HCT116 (cell line): ENCODE results near the gene CACNA1A. TPM values are rescaled to one million over a fixed set of nuclear protein-coding genes. Genes with fewer than 3 reads are reported as not detected.

ENCODE experiments used
- ATAC-seq: fragments of 200-7000 bp; cut with Tn5 transposase; 2 replicates; pipeline ENCODE4 v1.9.1; 2020; ENCODE audit warnings: mild to moderate bottlenecking, moderate library complexity
- BruUV-seq: library from RNA; stranded (reverse); fragments of 400-500 nt; replicated peaks from 2 replicates; lab custom pipeline; 2021; lab: Mats Ljungman, UMichigan
- CTCF ChIA-PET: fragments of 300-600 bp; sonication (Branson Sonifier 250); formaldehyde crosslinking; loops from one replicate; lab custom pipeline; 2021; ENCODE audit warnings: antibody characterized with exemption; lab: Charles Lee
- POLR2A ChIA-PET: fragments of 300-600, 350-600 bp; sonication (Branson Sonifier 250); formaldehyde crosslinking; loops from one replicate; lab custom pipeline; 2021; ENCODE audit warnings: antibody characterized with exemption; lab: Charles Lee
- RAD21 ChIA-PET, 2 experiments: fragments of 300-600 bp; sonication (Branson Sonifier 250); formaldehyde crosslinking; loops; one replicate each; lab custom pipeline; 2023; ENCODE audit warnings: low total read pairs in 2 of 2; ENCODE audit not compliant: uncharacterized antibody in 2 of 2, unreplicated experiment in 2 of 2, low non-redundant PET in 1 of 2; lab: Charles Lee
- DNase-seq: peaks from one replicate; pipeline ENCODE4 v3.0.0-alpha.2; 2010; ENCODE audit warnings: low read depth, low spot score
- H2AFZ ChIP-seq: fragments of 200-600 bp; shearing (Covaris generic), sonication (generic); 2 replicates; pipeline ENCODE4 v1.6.1; 2017; ENCODE audit warnings: low read depth, mixed run types, mixed read lengths, antibody characterized with exemption, low read length; ENCODE audit not compliant: poor library complexity, severe bottlenecking
- H3K27ac ChIP-seq: 2 replicates; pipeline ENCODE4 v1.5.1; 2012; ENCODE audit warnings: low read depth, low read length
- H3K27me3 ChIP-seq: fragments of 200-600 bp; sonication (generic); 2 replicates; pipeline ENCODE4 v1.6.1; 2016; ENCODE audit warnings: mixed run types, low read length, mixed read lengths; ENCODE audit not compliant: insufficient read depth
- H3K36me3 ChIP-seq, 2 experiments: fragments of 200-500 bp in 1 of 2; fragments of 200-600 bp in 1 of 2; sonication (Bioruptor generic) in 1 of 2; sonication (generic) in 1 of 2; 2 replicates each; pipeline versions ENCODE4 v1.5.1 to v1.6.1; 2014 to 2016; ENCODE audit warnings: low read length in 2 of 2, inconsistent platforms in 1 of 2, mixed read lengths in 1 of 2, mixed run types in 1 of 2; ENCODE audit not compliant: insufficient read depth in 2 of 2, control insufficient read depth in 1 of 2
- H3K4me1 ChIP-seq, 2 experiments: fragments of 200-600 bp in 1 of 2; sonication (generic) in 1 of 2; 2 replicates each; pipeline versions ENCODE4 v1.5.1 to v1.6.1; 2012 to 2017; ENCODE audit warnings: low read length in 2 of 2, inconsistent platforms in 1 of 2, mild to moderate bottlenecking in 1 of 2, mixed read lengths in 1 of 2, mixed run types in 1 of 2, moderate library complexity in 1 of 2; ENCODE audit not compliant: insufficient read depth in 2 of 2, control insufficient read depth in 1 of 2
- H3K4me2 ChIP-seq: fragments of 200-600 bp; sonication (generic); 2 replicates; pipeline ENCODE4 v1.6.1; 2017; ENCODE audit warnings: mixed run types, low read length, mixed read lengths
- H3K4me3 ChIP-seq, 2 experiments: fragments of 200-600 bp in 1 of 2; sonication (generic) in 1 of 2; replicated peaks in 1 of 2; 2 replicates each; pipeline ENCODE4 v1.5.1; 2011 to 2016; ENCODE audit warnings: low read length in 2 of 2, control low read depth in 1 of 2, low read depth in 1 of 2, mild to moderate bottlenecking in 1 of 2, mixed read lengths in 1 of 2, mixed run types in 1 of 2
- H3K79me2 ChIP-seq: fragments of 200-600 bp; sonication (generic); 2 replicates; pipeline ENCODE4 v1.6.1; 2017; ENCODE audit warnings: mild to moderate bottlenecking, mixed run types, low read length, moderate library complexity, mixed read lengths; ENCODE audit not compliant: insufficient read depth
- H3K9ac ChIP-seq: fragments of 200-600 bp; sonication (generic); 2 replicates; pipeline ENCODE4 v1.6.1; 2016; ENCODE audit warnings: low read length, mixed read lengths
- H3K9me2 ChIP-seq: fragments of 200-600 bp; sonication (generic), shearing (Covaris generic); 2 replicates; pipeline ENCODE4 v1.6.1; 2017; ENCODE audit warnings: mixed run types, mild to moderate bottlenecking, moderate library complexity; ENCODE audit not compliant: insufficient read depth
- H3K9me3 ChIP-seq, 2 experiments: fragments of 200-500 bp in 1 of 2; fragments of 200-600 bp in 1 of 2; sonication (Bioruptor generic) in 1 of 2; sonication (generic) in 1 of 2; 2 replicates each; pipeline ENCODE4 v1.6.1; 2014 to 2017; ENCODE audit warnings: low read length in 2 of 2, mixed read lengths in 2 of 2, inconsistent platforms in 1 of 2, low read depth in 1 of 2, mild to moderate bottlenecking in 1 of 2, mixed run types in 1 of 2, moderate library complexity in 1 of 2; ENCODE audit not compliant: control insufficient read depth in 1 of 2, insufficient read depth in 1 of 2
- H4K20me1 ChIP-seq: fragments of 200-600 bp; sonication (generic), shearing (Covaris generic); 2 replicates; pipeline ENCODE4 v1.6.1; 2017; ENCODE audit warnings: mixed run types, mild to moderate bottlenecking, moderate library complexity; ENCODE audit not compliant: insufficient read depth
- CEBPB ChIP-seq: IDR thresholded peaks from 2 replicates; pipeline ENCODE4 v1.6.1; 2012; ENCODE audit warnings: low read depth
- EGR1 ChIP-seq: IDR thresholded peaks from 2 replicates; pipeline ENCODE4 v1.6.1; 2012; ENCODE audit warnings: low read depth
- ELF1 ChIP-seq: IDR thresholded peaks from 2 replicates; pipeline ENCODE4 v1.6.1; 2012; ENCODE audit warnings: low read depth, borderline replicate concordance
- EZH2 ChIP-seq: fragments of 200-600 bp; sonication (generic); IDR thresholded peaks from 2 replicates; pipeline ENCODE4 v1.6.1; 2017; ENCODE audit warnings: antibody characterized with exemption, mixed run types
- EZH2phosphoT487 ChIP-seq: fragments of 200-600 bp; IDR thresholded peaks from 2 replicates; pipeline ENCODE4 v1.6.1; 2018; ENCODE audit warnings: antibody characterized with exemption, borderline replicate concordance
- FOSL1 ChIP-seq: IDR thresholded peaks from 2 replicates; pipeline ENCODE4 v1.6.1; 2012; ENCODE audit warnings: low read depth
- POLR2A ChIP-seq: IDR thresholded peaks from 2 replicates; pipeline ENCODE4 v1.7.0; 2011; ENCODE audit warnings: borderline replicate concordance; ENCODE audit not compliant: insufficient read depth, insufficient read length; ENCODE audit errors: extremely low read depth
- POLR2AphosphoS5 ChIP-seq: IDR thresholded peaks from 2 replicates; pipeline ENCODE4 v1.6.1; 2011; ENCODE audit warnings: mild to moderate bottlenecking, low read depth, low read length, moderate library complexity
- RAD21 ChIP-seq: IDR thresholded peaks from 2 replicates; pipeline ENCODE4 v1.6.1; 2012; ENCODE audit warnings: low read depth, mild to moderate bottlenecking
- SIN3A ChIP-seq: IDR thresholded peaks from 2 replicates; pipeline ENCODE4 v1.6.1; 2012; ENCODE audit warnings: low read depth
- SP1 ChIP-seq: IDR thresholded peaks from 2 replicates; pipeline ENCODE4 v1.6.1; 2012; ENCODE audit warnings: low read depth
- SRF ChIP-seq: IDR thresholded peaks from 2 replicates; pipeline ENCODE4 v1.6.1; 2012; ENCODE audit warnings: low read depth
- TCF7L2 ChIP-seq: IDR thresholded peaks from 2 replicates; pipeline ENCODE4 v1.7.0; 2011; ENCODE audit warnings: borderline replicate concordance, inconsistent platforms; ENCODE audit not compliant: insufficient read depth, insufficient read length; ENCODE audit errors: extremely low read depth
- YY1 ChIP-seq: IDR thresholded peaks from 2 replicates; pipeline ENCODE4 v1.6.1; 2011; ENCODE audit warnings: low read length, low read depth, moderate library complexity, mild to moderate bottlenecking; ENCODE audit not compliant: insufficient replicate concordance; ENCODE audit errors: extremely low read depth
- ZNF274 ChIP-seq: fragments of 200-500 bp; sonication (Bioruptor generic); IDR thresholded peaks from 2 replicates; pipeline ENCODE4 v1.6.1; 2014; ENCODE audit warnings: mild to moderate bottlenecking, low read depth, low read length, inconsistent platforms
- intact Hi-C: fragments of 100-400 bp; cut with micrococcal nuclease; formaldehyde crosslinking; loops from 2 replicates; pipeline ENCODE4 v1.10.0; 2022
- total RNA-seq: library from RNA; stranded (reverse); gene quantifications from one replicate; pipeline ENCODE4 v1.2.1, GENCODE V29; 2021; ENCODE audit not compliant: unreplicated experiment
- TF ChIP-seq, protein P1 (sequence below): IDR thresholded peaks from 2 replicates; pipeline ENCODE4 v1.6.1; 2012; ENCODE audit warnings: low read depth

The CACNA1A gene
- total RNA-seq, 1 experiment from 2014 or later, result 7.5 TPM

DNA sequence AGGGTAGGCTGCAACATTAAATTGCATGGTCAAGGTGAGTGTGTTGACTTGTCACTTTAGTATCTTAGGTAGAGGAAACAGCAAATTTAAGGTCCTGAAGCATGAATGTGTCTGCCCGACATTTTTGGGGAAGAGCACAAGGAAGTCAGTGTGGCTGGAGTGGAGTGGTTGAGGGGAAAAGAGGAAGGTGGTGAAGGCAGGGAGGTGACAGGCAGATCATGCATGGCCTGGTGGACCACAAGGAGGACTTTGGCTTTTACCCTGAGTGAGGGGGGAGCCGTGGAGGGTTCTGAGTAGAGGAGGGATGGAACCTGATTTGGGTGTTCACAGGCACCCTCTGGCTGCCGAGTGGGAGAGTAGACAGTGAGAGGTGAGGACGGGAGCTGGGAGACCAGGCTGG, 188.1 kb downstream of the CACNA1A start:
- H3K9me3 ChIP-seq, result no peaks in the 10 kb centered on the region
- 0 out of 2 replicates have a peak, but pooled peaks cover 3% of the 10 kb centered on the region for H3K27me3 ChIP-seq
- no peaks in the 10 kb centered on the region for H3K36me3 ChIP-seq
- H3K4me3 ChIP-seq, result no peak overlapping the region
- POLR2A ChIA-PET, result no interaction called here
- intact Hi-C loops, result no loop called here
- H3K9me2 ChIP-seq, result no peaks in the 10 kb centered on the region
- TF ChIP-seq CEBPB (no peak), SP1 (no peak)
- TF ChIP-seq, all 23 proteins: peak for 0
- ChIA-PET CTCF (interaction anchor here (1.7 kb wide), 1 partner anchor 17 kb away, joined by 4 read pairs; no protein-coding TSS in a partner anchor), RAD21 (no interaction called here)
- ATAC-seq (no peak), DNase-seq (no peak)
- H3K4me1 ChIP-seq, result no peaks in the 10 kb centered on the region
- no peak overlapping the region for H3K9ac ChIP-seq
- H3K4me2 ChIP-seq, result no peak overlapping the region
- H3K27ac ChIP-seq, result no peak overlapping the region
- no peaks in the 10 kb centered on the region for H4K20me1 ChIP-seq
- no TSS peak for BruUV-seq
- H3K79me2 ChIP-seq, result no peaks in the 10 kb centered on the region
- no peak overlapping the region for H2AFZ ChIP-seq

- H3K79me2 ChIP-seq, result no peaks in the 10 kb centered on the region
- ChIA-PET RAD21 (no interaction called here), CTCF (no interaction called here), POLR2A (no interaction called here)
- H3K9me2 ChIP-seq, result no peaks in the 10 kb centered on the region
- H3K27ac ChIP-seq, result no peak overlapping the region
- TF ChIP-seq EGR1 (no peak), YY1 (no peak), SRF (no peak), EZH2phosphoT487 (no peak), SP1 (no peak), ZNF274 (no peak), ELF1 (no peak), POLR2AphosphoS5 (no peak), POLR2A (no peak), FOSL1 (no peak), EZH2 (no peak), TCF7L2 (no peak), RAD21 (no peak), SIN3A (no peak)
- TF ChIP-seq, protein P1, sequence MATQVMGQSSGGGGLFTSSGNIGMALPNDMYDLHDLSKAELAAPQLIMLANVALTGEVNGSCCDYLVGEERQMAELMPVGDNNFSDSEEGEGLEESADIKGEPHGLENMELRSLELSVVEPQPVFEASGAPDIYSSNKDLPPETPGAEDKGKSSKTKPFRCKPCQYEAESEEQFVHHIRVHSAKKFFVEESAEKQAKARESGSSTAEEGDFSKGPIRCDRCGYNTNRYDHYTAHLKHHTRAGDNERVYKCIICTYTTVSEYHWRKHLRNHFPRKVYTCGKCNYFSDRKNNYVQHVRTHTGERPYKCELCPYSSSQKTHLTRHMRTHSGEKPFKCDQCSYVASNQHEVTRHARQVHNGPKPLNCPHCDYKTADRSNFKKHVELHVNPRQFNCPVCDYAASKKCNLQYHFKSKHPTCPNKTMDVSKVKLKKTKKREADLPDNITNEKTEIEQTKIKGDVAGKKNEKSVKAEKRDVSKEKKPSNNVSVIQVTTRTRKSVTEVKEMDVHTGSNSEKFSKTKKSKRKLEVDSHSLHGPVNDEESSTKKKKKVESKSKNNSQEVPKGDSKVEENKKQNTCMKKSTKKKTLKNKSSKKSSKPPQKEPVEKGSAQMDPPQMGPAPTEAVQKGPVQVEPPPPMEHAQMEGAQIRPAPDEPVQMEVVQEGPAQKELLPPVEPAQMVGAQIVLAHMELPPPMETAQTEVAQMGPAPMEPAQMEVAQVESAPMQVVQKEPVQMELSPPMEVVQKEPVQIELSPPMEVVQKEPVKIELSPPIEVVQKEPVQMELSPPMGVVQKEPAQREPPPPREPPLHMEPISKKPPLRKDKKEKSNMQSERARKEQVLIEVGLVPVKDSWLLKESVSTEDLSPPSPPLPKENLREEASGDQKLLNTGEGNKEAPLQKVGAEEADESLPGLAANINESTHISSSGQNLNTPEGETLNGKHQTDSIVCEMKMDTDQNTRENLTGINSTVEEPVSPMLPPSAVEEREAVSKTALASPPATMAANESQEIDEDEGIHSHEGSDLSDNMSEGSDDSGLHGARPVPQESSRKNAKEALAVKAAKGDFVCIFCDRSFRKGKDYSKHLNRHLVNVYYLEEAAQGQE, result no peak
- BruUV-seq, result no TSS peak
- H3K9me3 ChIP-seq, result no peaks in the 10 kb centered on the region
- H3K4me2 ChIP-seq, result no peak overlapping the region
- no peak overlapping the region for H3K4me3 ChIP-seq
- 0 out of 2 replicates have a peak, but pooled peaks cover 3% of the 10 kb centered on the region for H3K27me3 ChIP-seq
- H3K4me1 ChIP-seq, result no peaks in the 10 kb centered on the region
- no peak overlapping the region for H2AFZ ChIP-seq
- no peak for DNase-seq
- H3K9ac ChIP-seq, result no peak overlapping the region
- intact Hi-C loops, result no loop called here
- no peak for ATAC-seq
- H3K36me3 ChIP-seq, result no peaks in the 10 kb centered on the region
- no peaks in the 10 kb centered on the region for H4K20me1 ChIP-seq
Observed at GRCh38 chr19:13315495-13315894, 190.8 kb downstream of the CACNA1A start.
